Measurements from ENCODE around the gene GSTM5.

GSTM5 gene

DNA sequence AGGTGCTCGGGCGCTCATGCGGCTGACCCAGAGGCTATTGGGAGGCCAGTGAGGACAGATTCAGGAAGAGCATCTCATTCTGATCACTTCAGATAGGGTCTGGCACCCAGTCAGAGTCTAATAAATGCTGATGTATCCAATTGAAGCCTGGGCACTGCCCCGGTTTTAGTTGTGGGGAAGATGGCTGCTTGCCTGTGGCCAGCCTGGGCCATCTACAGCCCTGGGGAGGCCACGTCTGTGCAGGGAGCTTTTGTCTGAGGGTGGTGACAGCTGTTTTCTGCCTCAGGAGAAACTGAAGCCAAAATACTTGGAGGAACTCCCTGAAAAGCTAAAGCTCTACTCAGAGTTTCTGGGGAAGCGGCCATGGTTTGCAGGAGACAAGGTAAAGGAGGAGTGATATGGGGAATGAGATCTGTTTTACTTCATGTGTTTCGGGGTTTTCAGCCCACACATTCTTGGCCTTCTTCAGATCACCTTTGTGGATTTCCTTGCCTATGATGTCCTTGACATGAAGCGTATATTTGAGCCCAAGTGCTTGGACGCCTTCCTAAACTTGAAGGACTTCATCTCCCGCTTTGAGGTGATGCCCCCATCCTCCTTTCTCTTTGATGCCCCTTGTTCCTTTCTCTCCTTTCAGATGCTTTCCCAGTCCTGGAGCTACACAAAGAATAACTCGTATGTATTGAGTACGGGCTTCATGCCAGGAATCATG lies 2.8 kb downstream of the GSTM5 start:
- TF ChIP-seq, protein P1, sequence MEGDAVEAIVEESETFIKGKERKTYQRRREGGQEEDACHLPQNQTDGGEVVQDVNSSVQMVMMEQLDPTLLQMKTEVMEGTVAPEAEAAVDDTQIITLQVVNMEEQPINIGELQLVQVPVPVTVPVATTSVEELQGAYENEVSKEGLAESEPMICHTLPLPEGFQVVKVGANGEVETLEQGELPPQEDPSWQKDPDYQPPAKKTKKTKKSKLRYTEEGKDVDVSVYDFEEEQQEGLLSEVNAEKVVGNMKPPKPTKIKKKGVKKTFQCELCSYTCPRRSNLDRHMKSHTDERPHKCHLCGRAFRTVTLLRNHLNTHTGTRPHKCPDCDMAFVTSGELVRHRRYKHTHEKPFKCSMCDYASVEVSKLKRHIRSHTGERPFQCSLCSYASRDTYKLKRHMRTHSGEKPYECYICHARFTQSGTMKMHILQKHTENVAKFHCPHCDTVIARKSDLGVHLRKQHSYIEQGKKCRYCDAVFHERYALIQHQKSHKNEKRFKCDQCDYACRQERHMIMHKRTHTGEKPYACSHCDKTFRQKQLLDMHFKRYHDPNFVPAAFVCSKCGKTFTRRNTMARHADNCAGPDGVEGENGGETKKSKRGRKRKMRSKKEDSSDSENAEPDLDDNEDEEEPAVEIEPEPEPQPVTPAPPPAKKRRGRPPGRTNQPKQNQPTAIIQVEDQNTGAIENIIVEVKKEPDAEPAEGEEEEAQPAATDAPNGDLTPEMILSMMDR (IDR thresholded peaks at IDR 0.05; ENCODE audit: low read depth, low read length): no peak
- H3K4me3 ChIP-seq (replicated peaks in 1 of 2; ENCODE audit: low read depth in 2 of 2, low read length in 2 of 2): no peak overlapping the region
- DNase-seq (ENCODE audit: low read depth in 2 of 2): no peak

DNA sequence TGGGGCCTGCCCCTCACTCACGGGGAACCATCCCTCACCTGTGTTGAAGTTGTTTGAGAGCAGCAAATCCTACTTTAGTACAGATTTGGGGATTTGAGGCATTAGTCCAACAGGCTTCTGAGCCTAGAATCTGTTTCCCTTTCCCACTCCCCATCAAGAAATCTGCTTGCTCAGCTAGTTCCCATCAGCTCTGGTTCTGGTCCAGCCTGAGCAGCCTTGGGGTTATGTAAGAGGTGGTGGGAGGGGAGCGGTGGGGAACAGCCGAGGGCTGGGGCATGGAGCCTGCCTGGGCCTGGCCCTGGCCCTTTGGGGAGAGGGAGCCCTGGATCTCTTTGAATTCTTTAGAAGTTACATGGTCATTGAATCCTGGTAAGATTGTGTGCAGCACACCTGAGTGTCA lies 4.1 kb downstream of the GSTM5 start:
- no peak for DNase-seq (ENCODE audit: low read depth in 2 of 2)
- TF ChIP-seq, protein P1 (IDR thresholded peaks at IDR 0.05; ENCODE audit: low read depth, low read length): no peak
- no peak overlapping the region for H3K4me3 ChIP-seq (replicated peaks in 1 of 2; ENCODE audit: low read depth in 2 of 2, low read length in 2 of 2)

DNA sequence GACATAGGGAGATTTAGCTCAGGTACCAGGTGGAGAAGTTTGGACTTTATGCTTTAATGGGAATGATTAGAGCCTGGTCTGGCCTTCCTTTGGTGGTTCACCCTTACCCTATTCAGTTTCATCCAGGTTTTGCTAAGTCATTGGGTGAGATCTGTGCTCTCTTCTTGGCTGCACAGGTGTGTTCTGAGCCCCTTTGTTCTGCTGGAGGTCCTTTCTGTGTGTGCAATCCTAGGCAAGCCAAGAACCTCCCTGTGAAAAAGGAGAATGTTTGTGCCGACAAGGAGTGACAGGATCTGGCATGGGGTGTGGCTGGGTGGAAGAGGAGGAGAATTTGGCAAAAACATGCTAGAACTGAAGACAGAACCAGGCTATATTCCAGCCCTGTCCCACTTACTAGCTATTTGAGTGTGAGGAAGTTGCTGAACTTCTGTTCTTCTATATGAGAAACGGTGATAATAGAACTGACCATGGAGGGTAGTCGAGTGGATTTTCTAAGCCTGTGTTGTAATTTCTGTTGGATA lies 4.6 kb downstream of the GSTM5 start:
- no peak overlapping the region for H3K4me3 ChIP-seq (replicated peaks in 1 of 2; ENCODE audit: low read depth in 2 of 2, low read length in 2 of 2)
- DNase-seq (ENCODE audit: low read depth in 2 of 2): peak in 1 of 2 donors; percentile 7
- TF ChIP-seq, protein P1 (IDR thresholded peaks at IDR 0.05; ENCODE audit: low read depth, low read length): no peak

DNA sequence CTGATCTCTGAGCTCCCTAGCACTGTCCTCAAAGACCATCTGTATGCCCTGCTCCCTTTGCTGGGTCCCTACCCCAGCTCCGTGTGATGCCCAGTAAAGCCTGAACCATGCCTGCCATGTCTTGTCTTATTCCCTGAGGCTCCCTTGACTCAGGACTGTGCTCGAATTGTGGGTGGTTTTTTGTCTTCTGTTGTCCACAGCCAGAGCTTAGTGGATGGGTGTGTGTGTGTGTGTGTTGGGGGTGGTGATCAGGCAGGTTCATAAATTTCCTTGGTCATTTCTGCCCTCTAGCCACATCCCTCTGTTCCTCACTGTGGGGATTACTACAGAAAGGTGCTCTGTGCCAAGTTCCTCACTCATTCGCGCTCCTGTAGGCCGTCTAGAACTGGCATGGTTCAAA lies 5.7 kb downstream of the GSTM5 start:
- TF ChIP-seq, protein P1 (IDR thresholded peaks at IDR 0.05; ENCODE audit: low read depth, low read length): no peak
- DNase-seq (ENCODE audit: low read depth in 2 of 2): no peak
- no peak overlapping the region for H3K4me3 ChIP-seq (replicated peaks in 1 of 2; ENCODE audit: low read depth in 2 of 2, low read length in 2 of 2)

DNA sequence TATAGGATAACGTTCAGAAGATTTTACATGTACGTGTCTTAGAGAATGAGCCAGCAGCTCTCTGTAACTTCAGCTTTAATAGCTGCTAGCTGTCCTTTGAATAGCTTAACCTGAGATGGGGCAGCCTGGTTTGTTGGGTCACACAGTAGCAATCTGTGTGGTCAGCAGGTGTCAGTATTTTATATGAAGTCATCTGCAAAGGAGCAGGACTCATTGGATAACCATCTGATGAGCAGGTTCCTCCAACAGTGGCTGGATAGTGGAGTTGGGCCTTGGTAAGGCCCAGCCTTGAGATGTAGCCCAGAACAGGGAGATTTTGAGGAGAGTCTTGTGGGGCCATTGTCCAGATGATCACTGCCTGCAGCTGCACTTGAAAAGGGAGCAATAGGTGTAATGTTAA lies 6.4 kb downstream of the GSTM5 start:
- H3K4me3 ChIP-seq (replicated peaks in 1 of 2; ENCODE audit: low read depth in 2 of 2, low read length in 2 of 2): no peak overlapping the region
- DNase-seq (ENCODE audit: low read depth in 2 of 2): peak in 1 of 2 donors; percentile 27
- TF ChIP-seq, protein P1 (IDR thresholded peaks at IDR 0.05; ENCODE audit: low read depth, low read length): no peak

DNA sequence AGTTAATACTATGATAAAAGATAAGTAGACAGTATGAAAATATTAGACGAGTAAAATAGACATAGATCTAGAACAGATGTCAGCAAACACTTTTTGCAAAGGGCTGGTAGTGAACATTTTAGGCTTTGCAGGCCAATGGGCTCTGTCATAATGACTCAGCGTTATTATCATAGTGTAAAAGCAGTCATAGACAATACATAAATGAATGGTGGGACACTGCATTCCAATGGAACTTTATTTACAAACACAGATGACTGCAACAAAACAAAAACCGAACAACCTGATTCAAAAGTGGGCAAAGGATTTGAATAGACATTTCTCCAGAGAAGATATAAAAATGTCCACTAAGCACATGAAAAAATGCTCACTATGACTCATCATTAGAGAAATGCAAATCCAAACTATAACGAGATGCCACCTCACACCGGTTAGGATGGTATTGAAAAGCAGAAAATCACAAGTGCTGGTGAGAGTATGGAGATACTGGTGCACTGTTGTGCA lies 7.3 kb downstream of the GSTM5 start:
- no peak overlapping the region for H3K4me3 ChIP-seq (replicated peaks in 1 of 2; ENCODE audit: low read depth in 2 of 2, low read length in 2 of 2)
- peak; percentile 51 to 79 for DNase-seq (ENCODE audit: low read depth in 2 of 2)
- TF ChIP-seq, protein P1 (IDR thresholded peaks at IDR 0.05; ENCODE audit: low read depth, low read length): no peak

All from cardiac fibroblast (primary cell).